MM.1S (cell line): Measurements from ENCODE around the gene ELMO3.

ENCODE experiments used
- DNase-seq: peaks from one replicate; pipeline ENCODE4 v3.0.0-alpha.2; 2015
- H2AFZ ChIP-seq: fragments of 300-600 bp; sonication (generic); 2 replicates; pipeline ENCODE4 v1.6.0; 2016; ENCODE audit warnings: antibody characterized with exemption, low read length
- H3F3A ChIP-seq: fragments of 300-600 bp; sonication (generic); 2 replicates; pipeline ENCODE4 v1.6.1; 2016; ENCODE audit warnings: mild to moderate bottlenecking, antibody characterized with exemption, low read length, moderate library complexity, mixed read lengths; ENCODE audit not compliant: insufficient read depth
- H3K27ac ChIP-seq: fragments of 300-600 bp; sonication (generic); 2 replicates; pipeline ENCODE4 v1.5.1; 2016; ENCODE audit warnings: mild to moderate bottlenecking, low read length
- H3K27me3 ChIP-seq: fragments of 300-600 bp; sonication (generic); replicated peaks from 2 replicates; pipeline ENCODE4 v1.6.0; 2016; ENCODE audit warnings: low read length; ENCODE audit not compliant: insufficient read depth
- H3K36me3 ChIP-seq: fragments of 300-600 bp; sonication (generic); replicated peaks from 2 replicates; pipeline ENCODE4 v1.6.1; 2016; ENCODE audit warnings: mild to moderate bottlenecking, low read length, mixed read lengths; ENCODE audit not compliant: insufficient read depth
- H3K4me1 ChIP-seq: fragments of 300-600 bp; sonication (generic); 2 replicates; pipeline ENCODE4 v1.6.1; 2016; ENCODE audit warnings: low read length, mixed read lengths
- H3K4me2 ChIP-seq: fragments of 300-600 bp; sonication (generic); 2 replicates; pipeline ENCODE4 v1.6.0; 2016; ENCODE audit warnings: low read depth, low read length
- H3K4me3 ChIP-seq: fragments of 300-600 bp; sonication (generic); 2 replicates; pipeline ENCODE4 v1.5.1; 2016; ENCODE audit warnings: low read length, mixed read lengths
- H3K79me2 ChIP-seq: fragments of 300-600 bp; sonication (generic); 2 replicates; pipeline ENCODE4 v1.6.1; 2016; ENCODE audit warnings: mixed run types, low read length, mixed read lengths
- H3K9ac ChIP-seq: fragments of 300-600 bp; sonication (generic); 2 replicates; pipeline ENCODE4 v1.6.1; 2016; ENCODE audit warnings: low read length, mixed read lengths
- H3K9me2 ChIP-seq: fragments of 300-600 bp; sonication (generic); replicated peaks from 2 replicates; pipeline ENCODE4 v1.6.1; 2016; ENCODE audit warnings: mild to moderate bottlenecking, low read length, mixed read lengths; ENCODE audit not compliant: insufficient read depth
- H3K9me3 ChIP-seq: fragments of 300-600 bp; sonication (generic); replicated peaks from 2 replicates; pipeline ENCODE4 v1.6.1; 2016; ENCODE audit warnings: mild to moderate bottlenecking, low read length, mixed read lengths; ENCODE audit not compliant: insufficient read depth
- H4K20me1 ChIP-seq: fragments of 300-600 bp; sonication (generic); 2 replicates; pipeline ENCODE4 v1.6.1; 2016; ENCODE audit warnings: mild to moderate bottlenecking, low read length, moderate library complexity, mixed read lengths; ENCODE audit not compliant: insufficient read depth
- CTCF ChIP-seq: fragments of 300-600 bp; sonication (generic); IDR thresholded peaks from 2 replicates; pipeline ENCODE4 v1.5.1; 2016; ENCODE audit warnings: antibody characterized with exemption, low read length, mixed read lengths
- EZH2 ChIP-seq: fragments of 300-600 bp; sonication (generic); optimal IDR thresholded peaks from 2 replicates; pipeline ENCODE3; 2017; ENCODE audit warnings: low read depth, mild to moderate bottlenecking, antibody characterized with exemption, low read length, mixed read lengths
- EZH2phosphoT487 ChIP-seq: fragments of 300-600 bp; sonication (generic); IDR thresholded peaks from 2 replicates; pipeline ENCODE4 v1.6.1; 2018; ENCODE audit warnings: antibody characterized with exemption, low read length

The ELMO3 gene

GRCh38 chr16:67216612-67217490, 17.9 kb downstream of the ELMO3 start:
- H3K27ac ChIP-seq, result no peak overlapping the region
- H2AFZ ChIP-seq, result no peak overlapping the region

DNA sequence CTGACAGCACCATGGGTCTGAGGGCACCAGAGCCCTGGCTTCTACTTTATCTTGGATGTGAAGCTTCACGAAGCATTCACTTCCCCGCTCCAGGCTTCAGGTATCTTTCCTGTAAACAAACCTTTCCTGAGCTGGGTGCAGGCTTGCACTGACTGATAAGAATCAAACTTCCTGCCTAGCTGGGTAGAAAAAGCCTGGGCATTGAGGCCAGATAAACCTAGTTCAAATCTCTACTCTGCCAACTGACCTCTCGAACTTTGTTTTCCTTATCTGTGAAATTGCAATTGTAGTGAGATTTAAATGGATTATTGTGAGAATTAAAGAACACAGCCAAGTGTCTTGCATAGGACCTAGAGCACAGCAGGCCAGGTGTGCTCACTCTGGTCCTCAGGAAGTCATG, 25.1 kb downstream of the ELMO3 start:
- H3K4me1 ChIP-seq, result peaks cover 12% of the 10 kb centered on the region
- peaks cover 21% of the 10 kb centered on the region for H3K79me2 ChIP-seq
- no peak overlapping the region for H3K9ac ChIP-seq
- no peak for DNase-seq
- H4K20me1 ChIP-seq, result no peaks in the 10 kb centered on the region
- H3K27me3 ChIP-seq, result no peaks in the 10 kb centered on the region
- H3K36me3 ChIP-seq, result no peaks in the 10 kb centered on the region; the same call in 1 of the 2 replicates
- H2AFZ ChIP-seq, result no peak overlapping the region
- no peaks in the 10 kb centered on the region for H3K9me2 ChIP-seq
- no peak overlapping the region for H3K4me3 ChIP-seq
- H3K9me3 ChIP-seq, result no peaks in the 10 kb centered on the region
- H3F3A ChIP-seq, result no peaks in the 10 kb centered on the region
- H3K27ac ChIP-seq, result no peak overlapping the region
- no peak for TF ChIP-seq EZH2
- TF ChIP-seq EZH2phosphoT487, result no peak
- TF ChIP-seq CTCF, result no peak
- no peak overlapping the region for H3K4me2 ChIP-seq

More at GRCh38 chr16:67216612-67217490, 17.9 kb downstream of the ELMO3 start:
- Histone ChIP-seq H3K79me2 (no peaks in the 10 kb centered on the region), H3K4me1 (no peaks in the 10 kb centered on the region), H3K9me2 (no peaks in the 10 kb centered on the region), H3F3A (no peaks in the 10 kb centered on the region), H3K36me3 (no peaks in the 10 kb centered on the region; the same call in 1 of the 2 replicates), H3K27me3 (no peaks in the 10 kb centered on the region; the same call in 1 of the 2 replicates), H3K4me2 (no peak overlapping the region), H3K4me3 (no peak overlapping the region), H4K20me1 (no peaks in the 10 kb centered on the region), H3K9ac (no peak overlapping the region), H3K9me3 (no peaks in the 10 kb centered on the region)
- TF ChIP-seq EZH2phosphoT487 (no peak), EZH2 (no peak), CTCF (no peak)
- no peak for DNase-seq

GRCh38 chr16:67226295-67226803, 27.4 kb downstream of the ELMO3 start:
- Histone ChIP-seq H3K4me3 (peak overlapping the region; percentile 96), H3K4me1 (peaks cover 12% of the 10 kb centered on the region), H3K79me2 (peaks cover 31% of the 10 kb centered on the region), H3K4me2 (peak overlapping the region; percentile 90), H3K9ac (peak overlapping the region; percentile 29; the same call in 1 of the 2 replicates), H3K27ac (no peak overlapping the region), H4K20me1 (no peaks in the 10 kb centered on the region), H3K36me3 (no peaks in the 10 kb centered on the region; the same call in 1 of the 2 replicates), H2AFZ (peak overlapping the region; percentile 52), H3F3A (no peaks in the 10 kb centered on the region; the same call in 1 of the 2 replicates), H3K27me3 (no peaks in the 10 kb centered on the region), H3K9me2 (no peaks in the 10 kb centered on the region), H3K9me3 (no peaks in the 10 kb centered on the region)
- TF ChIP-seq CTCF, result no peak
- no peak for TF ChIP-seq EZH2
- no peak for TF ChIP-seq EZH2phosphoT487
- no peak for DNase-seq
